OCI-M2 (cell line): ENCODE results near the gene INPP4A.

Experiments used
- DNase-seq: peaks from one replicate; lab custom pipeline; 2025; ENCODE audit not compliant: unreplicated experiment; lab: John Stamatoyannopoulos, UW

The INPP4A gene

GRCh38 chr2:98436734-98437133, 7.9 kb upstream of the INPP4A start:
- no peak for DNase-seq

GRCh38 chr2:98438190-98439133, 6.2 kb upstream of the INPP4A start:
- DNase-seq, result no peak

GRCh38 chr2:98441706-98442450, 2.8 kb upstream of the INPP4A start:
- no peak for DNase-seq

GRCh38 chr2:98442488-98442887, 2.2 kb upstream of the INPP4A start:
- DNase-seq, result no peak

GRCh38 chr2:98445177-98445682, 572 bp downstream of the INPP4A start:
- DNase-seq, result no peak

- DNase-seq, result no peak
Measured at GRCh38 chr2:98445683-98446581, 1.3 kb downstream of the INPP4A start.

GRCh38 chr2:98446850-98447249, 2.2 kb downstream of the INPP4A start:
- DNase-seq, result no peak

- no peak for DNase-seq
Measured at GRCh38 chr2:98448441-98449145, 3.9 kb downstream of the INPP4A start.

- no peak for DNase-seq
Measured at GRCh38 chr2:98452396-98453027, 7.9 kb downstream of the INPP4A start.

- DNase-seq, result no peak
Measured at GRCh38 chr2:98453083-98453482, 8.4 kb downstream of the INPP4A start.

GRCh38 chr2:98453531-98453930, 8.9 kb downstream of the INPP4A start:
- DNase-seq, result no peak

- no peak for DNase-seq
Measured at GRCh38 chr2:98454073-98454472, 9.4 kb downstream of the INPP4A start.

- no peak for DNase-seq
Measured at GRCh38 chr2:98454500-98455235, 10.0 kb downstream of the INPP4A start.

- DNase-seq, result no peak
Measured at GRCh38 chr2:98455494-98455976, 10.9 kb downstream of the INPP4A start.

- DNase-seq, result no peak
Measured at GRCh38 chr2:98457045-98457696, 12.5 kb downstream of the INPP4A start.

GRCh38 chr2:98458207-98458606, 13.5 kb downstream of the INPP4A start:
- DNase-seq, result no peak

GRCh38 chr2:98458667-98459380, 14.2 kb downstream of the INPP4A start:
- DNase-seq, result no peak
